ENCODE measurements around the gene GPR18. TPM values are rescaled to one million over a fixed set of nuclear protein-coding genes. Genes with fewer than 3 reads are reported as not detected.

Gene GPR18
- total and polyA plus RNA-seq, 7 experiments from 2014 or later, result 11.5 to 40.4 (median 27.9) TPM

GRCh38 chr13:99266827-99267226 is 8.6 kb upstream of the GPR18 start:
- Histone ChIP-seq H3K27me3 (ENCODE audit: control insufficient read depth in 2 of 2, insufficient read depth in 2 of 2, low read length in 2 of 2) (no peaks in the 10 kb centered on the region), H3K4me1 (ENCODE audit: control insufficient read depth in 2 of 2, insufficient read depth in 2 of 2, low read length in 2 of 2) (peaks cover 43% of the 10 kb centered on the region in 2 donors), H3K36me3 (ENCODE audit: control insufficient read depth in 2 of 3, insufficient read depth in 3 of 3, low read length in 3 of 3) (peaks cover 0 to 6% (median 3%) of the 10 kb centered on the region in 3 experiments), H3K27ac (ENCODE audit: low read depth, low read length) (no peak overlapping the region), H3K9me3 (ENCODE audit: control insufficient read depth in 2 of 3, low read length in 3 of 3) (no peaks in the 10 kb centered on the region), H3K4me3 (ENCODE audit: low read length) (no peak overlapping the region)
- no peaks in the 10 kb centered on the region for H3K27me3 Mint-ChIP-seq
- ChIA-PET POLR2A (interaction anchor here (0.6 to 7.4 kb wide), 12 partner anchors 9 to 178 kb away, joined by 3 to 105 read pairs (median 5); partner anchors contain the start of genes GPR183 and UBAC2), CTCF (interaction anchor here (0.7 to 10.8 kb wide), 22 partner anchors 9 to 398 kb away, joined by 3 to 258 read pairs (median 6); partner anchors contain the start of gene UBAC2)
- H3K4me1 Mint-ChIP-seq, result peaks cover 31 to 71% (median 61%) of the 10 kb centered on the region in 7 donors
- peak overlapping the region in 5 of 9 donors; percentile 15 to 75 (median 17) for H3K27ac Mint-ChIP-seq
- no peak for DNase-seq
- intact Hi-C loops (cut with micrococcal nuclease), result loop anchor here (1.0 to 10.0 kb wide), 9 partner anchors 9 to 1248 kb away; partner anchors contain the start of genes GPR18 (in 1 of the 2) and PCCA (in 1 of the 2)
- ATAC-seq, result no peak
- H3K9me3 Mint-ChIP-seq, result no peaks in the 10 kb centered on the region
- H3K4me3 Mint-ChIP-seq, result no peak overlapping the region
- peaks cover 0 to 14% (median 0%) of the 10 kb centered on the region in 5 donors for H3K36me3 Mint-ChIP-seq

DNA sequence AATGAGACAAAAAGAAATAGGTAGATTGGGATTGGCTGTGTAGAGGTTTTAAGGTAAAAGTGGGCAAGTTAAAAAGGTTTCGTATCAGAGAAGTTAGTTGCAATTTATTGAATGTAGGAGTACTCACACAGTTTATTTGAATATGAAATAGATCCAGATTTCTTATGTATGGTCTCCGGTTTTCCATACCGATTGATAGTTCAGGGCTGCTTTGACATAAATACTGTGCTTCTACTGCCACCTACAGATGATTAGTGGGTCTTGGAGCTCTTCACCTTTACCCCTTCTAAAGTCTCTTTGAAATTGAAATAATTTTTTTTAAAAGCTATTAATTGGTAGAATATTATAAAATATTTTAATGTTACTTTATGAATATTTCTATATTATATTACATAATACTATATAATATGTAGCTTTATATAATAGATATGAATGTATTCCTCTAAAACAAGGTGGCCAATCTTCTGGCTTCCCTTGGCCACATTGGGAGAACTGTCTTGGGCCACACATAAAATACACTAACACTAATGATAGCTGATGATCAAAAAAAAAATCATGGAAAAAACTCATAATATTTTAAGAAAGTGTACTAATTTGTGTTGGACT is 7.7 kb upstream of the GPR18 start:
- Histone ChIP-seq H3K27ac (ENCODE audit: low read depth, low read length) (peak overlapping the region; percentile 48), H3K4me3 (ENCODE audit: low read length) (no peak overlapping the region), H3K9me3 (ENCODE audit: control insufficient read depth in 2 of 3, low read length in 3 of 3) (no peaks in the 10 kb centered on the region), H3K27me3 (ENCODE audit: control insufficient read depth in 2 of 2, insufficient read depth in 2 of 2, low read length in 2 of 2) (no peaks in the 10 kb centered on the region), H3K36me3 (ENCODE audit: control insufficient read depth in 2 of 3, insufficient read depth in 3 of 3, low read length in 3 of 3) (peaks cover 0 to 6% (median 3%) of the 10 kb centered on the region in 3 experiments), H3K4me1 (ENCODE audit: control insufficient read depth in 2 of 2, insufficient read depth in 2 of 2, low read length in 2 of 2) (peaks cover 34 to 46% of the 10 kb centered on the region in 2 donors)
- peaks cover 0 to 11% (median 0%) of the 10 kb centered on the region in 5 donors for H3K36me3 Mint-ChIP-seq
- peaks cover 30 to 71% (median 61%) of the 10 kb centered on the region in 7 donors for H3K4me1 Mint-ChIP-seq
- ChIA-PET CTCF (interaction anchor here (0.6 to 10.8 kb wide), 41 partner anchors 9 to 397 kb away, joined by 3 to 258 read pairs (median 5); partner anchors contain the start of genes TM9SF2 and UBAC2), POLR2A (interaction anchor here (0.6 to 7.4 kb wide), 24 partner anchors 10 to 230 kb away, joined by 3 to 105 read pairs (median 4); partner anchors contain the start of genes GPR183 and UBAC2)
- no peaks in the 10 kb centered on the region for H3K9me3 Mint-ChIP-seq
- peak overlapping the region in 7 of 10 donors; percentile 30 to 66 (median 51) for H3K4me3 Mint-ChIP-seq
- ATAC-seq (peak; percentile 71), DNase-seq (peak in 7 of 9 donors; percentile 45 to 70 (median 66))
- no peaks in the 10 kb centered on the region for H3K27me3 Mint-ChIP-seq
- intact Hi-C loops (cut with micrococcal nuclease), result loop anchor here (1.0 to 10.0 kb wide), 10 partner anchors 8 to 1249 kb away; partner anchors contain the start of genes GPR18 (in 1 of the 2) and PCCA (in 1 of the 2)
- peak overlapping the region in 8 of 9 donors; percentile 76 to 95 (median 92) for H3K27ac Mint-ChIP-seq

DNA sequence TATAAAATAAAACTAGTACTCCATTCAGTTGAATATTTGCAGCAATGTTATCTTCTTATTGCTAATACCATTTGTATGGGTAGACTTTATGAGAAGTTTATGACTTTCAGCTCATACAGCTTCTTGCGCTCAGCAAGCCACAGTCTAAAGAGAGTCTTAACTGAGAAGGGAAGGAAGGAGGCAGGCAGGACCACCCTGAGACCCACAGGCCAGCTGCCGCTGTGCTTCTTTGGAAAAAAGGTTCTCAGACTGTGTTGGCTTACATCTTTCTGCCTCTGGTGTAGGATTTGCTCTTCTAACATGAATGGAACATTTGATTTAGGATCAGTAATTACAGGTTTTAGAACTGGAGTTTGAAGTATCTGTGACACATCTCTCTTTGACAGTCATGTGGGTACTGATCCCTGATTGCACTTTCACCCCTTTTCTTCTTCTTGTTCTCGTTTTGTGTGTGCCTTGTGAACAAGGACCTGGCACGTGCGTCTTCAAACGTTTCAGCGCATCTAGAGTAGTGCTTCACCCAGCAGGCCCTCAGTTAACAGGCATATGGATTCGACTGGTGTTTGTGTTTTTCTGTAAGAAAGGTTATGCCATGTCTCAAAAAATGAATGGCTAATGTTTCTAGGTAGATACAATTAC is 7.1 kb upstream of the GPR18 start:
- POLR2A ChIA-PET, result interaction anchor here (0.6 to 4.2 kb wide), 16 partner anchors 11 to 724 kb away, joined by 3 to 105 read pairs (median 3); partner anchors contain the start of gene UBAC2
- H3K27ac ChIP-seq (ENCODE audit: low read depth, low read length), result peak overlapping the region; percentile 48

DNA sequence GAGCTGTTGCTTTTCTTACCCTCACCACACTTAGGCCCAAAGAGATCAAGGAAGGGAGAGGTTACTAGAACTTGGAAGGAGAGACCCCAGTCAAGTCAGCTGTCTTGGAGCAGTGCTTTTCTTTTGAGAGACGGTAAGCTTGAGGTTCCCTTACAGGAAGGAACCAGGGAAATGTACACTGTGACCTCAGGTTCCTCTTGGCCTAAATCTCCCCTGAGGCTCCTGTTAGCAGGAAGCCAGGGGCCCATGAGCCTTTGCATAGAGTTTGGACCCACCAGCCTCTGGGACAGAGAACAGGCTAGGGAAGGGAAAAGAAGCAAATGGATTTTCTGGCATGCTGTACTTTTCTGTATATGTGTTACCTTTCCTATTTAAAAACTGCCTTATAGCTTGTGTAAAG is 5.9 kb upstream of the GPR18 start:
- no peaks in the 10 kb centered on the region for H3K9me3 ChIP-seq (ENCODE audit: control insufficient read depth in 2 of 3, low read length in 3 of 3)
- peaks cover 0 to 17% (median 5%) of the 10 kb centered on the region in 5 donors for H3K36me3 Mint-ChIP-seq
- ChIA-PET CTCF (interaction anchor here (0.7 to 10.8 kb wide), 9 partner anchors 25 to 399 kb away, joined by 3 to 242 read pairs (median 4); partner anchors contain the start of gene UBAC2), POLR2A (interaction anchor here (0.6 to 4.2 kb wide), 14 partner anchors 12 to 236 kb away, joined by 3 to 105 read pairs (median 3); partner anchors contain the start of gene UBAC2)
- no peak overlapping the region for H3K4me3 ChIP-seq (ENCODE audit: low read length)
- peaks cover 30 to 74% (median 65%) of the 10 kb centered on the region in 7 donors for H3K4me1 Mint-ChIP-seq
- no peaks in the 10 kb centered on the region for H3K27me3 Mint-ChIP-seq
- no peaks in the 10 kb centered on the region for H3K9me3 Mint-ChIP-seq
- peak; percentile 29 for ATAC-seq
- H3K27ac Mint-ChIP-seq, result peak overlapping the region; percentile 54 to 95 (median 91)
- no peaks in the 10 kb centered on the region for H3K27me3 ChIP-seq (ENCODE audit: control insufficient read depth in 2 of 2, insufficient read depth in 2 of 2, low read length in 2 of 2)
- H3K4me1 ChIP-seq (ENCODE audit: control insufficient read depth in 2 of 2, insufficient read depth in 2 of 2, low read length in 2 of 2), result peaks cover 31 to 50% of the 10 kb centered on the region in 2 donors
- H3K4me3 Mint-ChIP-seq, result peak overlapping the region in 6 of 10 donors; percentile 10 to 55 (median 37)
- H3K27ac ChIP-seq (ENCODE audit: low read depth, low read length), result peak overlapping the region; percentile 48
- peaks cover 0 to 6% (median 2%) of the 10 kb centered on the region in 3 experiments for H3K36me3 ChIP-seq (ENCODE audit: control insufficient read depth in 2 of 3, insufficient read depth in 3 of 3, low read length in 3 of 3)
- intact Hi-C loops (cut with micrococcal nuclease), result loop anchor here in 1 of 2 donors (10.0 kb wide), 4 partner anchors 269 to 1251 kb away; partner anchors contain the start of gene PCCA
- DNase-seq, result no peak

More for the DNA sequence above, 7.1 kb upstream of the GPR18 start:
- H3K36me3 Mint-ChIP-seq, result peaks cover 0 to 8% (median 2%) of the 10 kb centered on the region in 5 donors
- Histone ChIP-seq H3K27me3 (ENCODE audit: control insufficient read depth in 2 of 2, insufficient read depth in 2 of 2, low read length in 2 of 2) (no peaks in the 10 kb centered on the region), H3K4me1 (ENCODE audit: control insufficient read depth in 2 of 2, insufficient read depth in 2 of 2, low read length in 2 of 2) (peaks cover 28 to 45% of the 10 kb centered on the region in 2 donors), H3K9me3 (ENCODE audit: control insufficient read depth in 2 of 3, low read length in 3 of 3) (no peaks in the 10 kb centered on the region), H3K36me3 (ENCODE audit: control insufficient read depth in 2 of 3, insufficient read depth in 3 of 3, low read length in 3 of 3) (peaks cover 0 to 6% (median 3%) of the 10 kb centered on the region in 3 experiments), H3K4me3 (ENCODE audit: low read length) (no peak overlapping the region)
- peak overlapping the region in 8 of 9 donors; percentile 76 to 95 (median 92) for H3K27ac Mint-ChIP-seq
- no peaks in the 10 kb centered on the region for H3K27me3 Mint-ChIP-seq
- CTCF ChIA-PET, result interaction anchor here (0.7 to 10.8 kb wide), 28 partner anchors 11 to 400 kb away, joined by 3 to 258 read pairs (median 6); partner anchors contain the start of gene UBAC2
- DNase-seq (no peak), ATAC-seq (no peak)
- peaks cover 27 to 71% (median 59%) of the 10 kb centered on the region in 7 donors for H3K4me1 Mint-ChIP-seq
- intact Hi-C loops (cut with micrococcal nuclease), result loop anchor here (1.0 to 10.0 kb wide), 7 partner anchors 47 to 1250 kb away; partner anchors contain the start of gene PCCA (in 1 of the 2)
- H3K4me3 Mint-ChIP-seq, result peak overlapping the region in 7 of 10 donors; percentile 30 to 66 (median 51)
- H3K9me3 Mint-ChIP-seq, result no peaks in the 10 kb centered on the region

- H3K9me3 Mint-ChIP-seq, result no peaks in the 10 kb centered on the region
- H3K4me1 ChIP-seq (ENCODE audit: control insufficient read depth in 2 of 2, insufficient read depth in 2 of 2, low read length in 2 of 2), result peaks cover 37 to 50% of the 10 kb centered on the region in 2 donors
- no peaks in the 10 kb centered on the region for H3K27me3 Mint-ChIP-seq
- H3K36me3 Mint-ChIP-seq, result peaks cover under 1 to 17% (median 6%) of the 10 kb centered on the region in 5 donors
- H3K4me3 ChIP-seq (ENCODE audit: low read length), result no peak overlapping the region
- intact Hi-C loops (cut with micrococcal nuclease), result loop anchor here in 1 of 2 donors (10.0 kb wide), 4 partner anchors 268 to 1252 kb away; partner anchors contain the start of gene PCCA
- ChIA-PET POLR2A (interaction anchor here (0.6 to 4.2 kb wide), 9 partner anchors 41 to 237 kb away, joined by 3 to 105 read pairs (median 4); partner anchors contain the start of gene UBAC2), CTCF (interaction anchor here (1.2 to 10.8 kb wide), 4 partner anchors 62 to 171 kb away, joined by 4 to 242 read pairs (median 118); partner anchors contain the start of gene UBAC2)
- H3K27ac ChIP-seq (ENCODE audit: low read depth, low read length), result peak overlapping the region; percentile 48
- no peak for DNase-seq
- no peaks in the 10 kb centered on the region for H3K9me3 ChIP-seq (ENCODE audit: control insufficient read depth in 2 of 3, low read length in 3 of 3)
- ATAC-seq, result no peak
- H3K27me3 ChIP-seq (ENCODE audit: control insufficient read depth in 2 of 2, insufficient read depth in 2 of 2, low read length in 2 of 2), result no peaks in the 10 kb centered on the region
- peaks cover 33 to 75% (median 66%) of the 10 kb centered on the region in 7 donors for H3K4me1 Mint-ChIP-seq
- H3K4me3 Mint-ChIP-seq, result peak overlapping the region in 3 of 10 donors; percentile 10 to 20 (median 18)
- H3K36me3 ChIP-seq (ENCODE audit: control insufficient read depth in 2 of 3, insufficient read depth in 3 of 3, low read length in 3 of 3), result peaks cover 0 to 6% (median 0%) of the 10 kb centered on the region in 3 experiments
- peak overlapping the region in 8 of 9 donors; percentile 54 to 95 (median 86) for H3K27ac Mint-ChIP-seq
Measured at GRCh38 chr13:99263126-99263785, 5.1 kb upstream of the GPR18 start.
